Measurements from ENCODE around the gene OR3A3.

- TF ChIP-seq HDGF (IDR thresholded peaks at IDR 0.05) (no peak), CHD1 (IDR thresholded peaks at IDR 0.05; ENCODE audit: low read depth, low read length) (no peak), NR2C1 (IDR thresholded peaks at IDR 0.05) (no peak), MYC (IDR thresholded peaks at IDR 0.05; ENCODE audit: insufficient read depth, insufficient read length, insufficient replicate concordance, low read length, severe bottlenecking) (no peak), ZNF274 (IDR thresholded peaks at IDR 0.05; ENCODE audit: insufficient read depth, insufficient read length) (no peak)
- TF ChIP-seq, protein P1, sequence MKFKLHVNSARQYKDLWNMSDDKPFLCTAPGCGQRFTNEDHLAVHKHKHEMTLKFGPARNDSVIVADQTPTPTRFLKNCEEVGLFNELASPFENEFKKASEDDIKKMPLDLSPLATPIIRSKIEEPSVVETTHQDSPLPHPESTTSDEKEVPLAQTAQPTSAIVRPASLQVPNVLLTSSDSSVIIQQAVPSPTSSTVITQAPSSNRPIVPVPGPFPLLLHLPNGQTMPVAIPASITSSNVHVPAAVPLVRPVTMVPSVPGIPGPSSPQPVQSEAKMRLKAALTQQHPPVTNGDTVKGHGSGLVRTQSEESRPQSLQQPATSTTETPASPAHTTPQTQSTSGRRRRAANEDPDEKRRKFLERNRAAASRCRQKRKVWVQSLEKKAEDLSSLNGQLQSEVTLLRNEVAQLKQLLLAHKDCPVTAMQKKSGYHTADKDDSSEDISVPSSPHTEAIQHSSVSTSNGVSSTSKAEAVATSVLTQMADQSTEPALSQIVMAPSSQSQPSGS (IDR thresholded peaks at IDR 0.05; ENCODE audit: low read length): no peak
- TF ChIP-seq, protein P2, sequence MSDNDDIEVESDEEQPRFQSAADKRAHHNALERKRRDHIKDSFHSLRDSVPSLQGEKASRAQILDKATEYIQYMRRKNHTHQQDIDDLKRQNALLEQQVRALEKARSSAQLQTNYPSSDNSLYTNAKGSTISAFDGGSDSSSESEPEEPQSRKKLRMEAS (IDR thresholded peaks at IDR 0.05; ENCODE audit: low read depth, low read length): no peak
Measured at GRCh38 chr17:3389791-3390190, 21.4 kb upstream of the OR3A3 start.
